NCI-H524 (cell line): ENCODE measurements around the gene FNDC1.
A peak's percentile ranks its signal among the peaks of the same experiment; 100 is the strongest.
"Not testable (repeated sequence)": the region's sequence is repeated elsewhere in the genome, so short reads cannot be mapped to it uniquely, and the experiment has no call there.

Source experiments
- DNase-seq, 2 experiments: peaks; one replicate each; lab custom pipeline; 2025; lab: John Stamatoyannopoulos, UW

The FNDC1 gene

DNA sequence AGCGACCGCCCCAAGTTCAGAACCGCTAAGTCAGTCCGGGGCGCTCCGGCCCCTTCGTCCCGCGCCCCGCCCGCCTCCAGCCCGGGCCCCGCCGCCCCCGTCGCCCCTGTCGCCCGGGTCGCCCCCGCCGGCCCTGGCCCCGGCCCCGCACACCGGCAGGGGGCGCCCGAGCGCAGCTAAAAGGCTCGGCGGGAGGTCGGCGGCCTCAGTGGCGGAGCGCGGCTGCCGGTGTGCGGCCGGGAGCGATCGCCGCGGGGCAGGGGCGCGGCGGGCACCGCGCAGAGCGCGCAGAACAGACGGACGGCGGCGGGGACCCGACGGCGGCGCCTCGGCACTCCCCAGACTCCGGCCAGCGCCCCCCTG is at the start of gene FNDC1:
Gene FNDC1, plus strand, starts transcription at position 208 of the 363 bp plus-strand sequence. CDS start 197 bp downstream, outside the sequence.
- DNase-seq = peak; percentile 16 to 61

DNA sequence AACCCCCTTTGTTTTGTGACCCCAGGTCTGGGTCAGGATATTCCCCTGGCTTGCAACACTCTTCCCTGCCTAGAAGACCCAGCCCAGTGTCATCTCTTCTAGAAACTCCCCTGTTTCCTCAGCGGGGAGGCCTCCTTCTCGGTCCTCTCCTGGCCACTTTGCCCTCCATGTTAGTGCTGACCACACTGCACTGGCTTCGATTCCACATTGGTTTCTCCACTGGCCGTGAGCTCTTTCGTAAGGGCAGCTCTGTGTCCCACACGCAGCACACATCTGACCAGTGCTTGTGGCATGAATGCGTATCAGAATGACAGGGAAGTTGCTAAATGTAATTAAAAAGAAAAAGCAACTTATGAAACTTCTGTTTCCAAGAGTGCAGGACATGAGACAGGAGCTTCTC is 49.4 kb upstream of the FNDC1 start:
- no peak for DNase-seq

- peak in 1 of 2 experiments; percentile 44 for DNase-seq
Measured at GRCh38 chr6:159121486-159121885, 47.7 kb upstream of the FNDC1 start.

GRCh38 chr6:159122453-159122852 is 46.7 kb upstream of the FNDC1 start:
- no peak for DNase-seq

DNA sequence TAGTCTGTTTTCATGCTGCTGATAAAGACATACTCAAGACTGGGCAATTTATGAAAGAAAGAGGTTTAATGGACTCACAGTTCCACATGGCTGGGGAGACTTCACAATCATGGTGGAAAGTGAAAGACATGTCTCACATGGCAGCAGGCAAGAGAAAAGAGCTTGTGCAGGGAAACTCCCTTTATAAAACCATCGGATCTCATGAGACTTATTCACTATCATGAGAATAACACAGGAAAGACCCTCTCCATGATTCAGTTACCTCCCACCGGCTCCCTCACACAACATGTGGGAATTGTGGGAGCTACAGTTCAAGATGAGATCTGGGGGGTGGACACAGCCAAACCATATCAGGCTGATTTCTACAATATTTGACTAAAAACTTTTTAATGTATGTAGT is 45.4 kb upstream of the FNDC1 start:
- not testable (repeated sequence) for DNase-seq

DNA sequence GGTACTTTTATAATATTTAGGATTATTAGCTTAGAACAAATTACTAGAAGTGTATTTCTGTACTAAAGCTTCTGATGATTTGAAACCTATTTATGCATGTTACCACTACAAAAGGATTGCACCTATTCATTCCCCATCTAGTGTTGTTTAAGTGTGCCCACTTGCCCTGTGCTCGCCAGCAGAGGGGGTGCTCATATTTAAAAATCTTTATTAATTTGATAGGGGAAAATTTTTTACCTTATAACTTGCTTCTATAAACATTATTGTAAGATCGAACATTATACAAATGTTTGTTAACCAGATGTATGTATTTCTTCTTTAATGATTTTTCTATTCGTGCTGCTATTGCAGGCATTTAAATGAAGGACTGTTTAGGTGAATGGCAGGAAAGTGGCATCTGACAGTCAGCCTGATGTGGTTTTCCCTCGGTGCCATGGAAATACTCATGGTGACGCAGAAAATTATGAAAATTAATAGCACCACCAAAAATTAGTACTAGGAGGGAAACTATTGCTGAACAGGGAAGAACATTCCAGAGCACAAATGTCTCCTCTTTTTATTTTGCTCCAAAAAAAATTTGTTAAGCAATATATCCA is 44.1 kb upstream of the FNDC1 start:
- DNase-seq = peak in 1 of 2 experiments; percentile 29

DNA sequence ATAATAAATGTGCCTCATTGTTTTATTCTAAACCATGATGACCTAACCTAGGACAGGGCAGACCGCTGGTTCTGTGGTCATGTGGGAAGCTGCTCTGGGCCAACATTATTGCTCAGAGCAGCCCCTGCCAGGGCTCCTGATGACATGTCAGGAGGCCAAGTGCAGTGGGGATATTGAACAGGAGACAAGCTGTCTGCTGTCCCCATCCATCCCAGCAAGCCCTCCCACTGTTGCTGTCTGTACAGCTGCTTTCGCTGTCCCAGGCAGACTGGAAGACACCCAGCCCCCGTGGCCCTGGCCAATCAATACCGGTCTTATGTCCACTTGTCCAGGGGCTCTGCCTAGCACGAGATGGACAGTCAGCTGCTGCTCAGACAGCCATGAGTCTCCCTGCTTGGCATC is 43.2 kb upstream of the FNDC1 start:
- DNase-seq = peak in 1 of 2 experiments; percentile 15

DNA sequence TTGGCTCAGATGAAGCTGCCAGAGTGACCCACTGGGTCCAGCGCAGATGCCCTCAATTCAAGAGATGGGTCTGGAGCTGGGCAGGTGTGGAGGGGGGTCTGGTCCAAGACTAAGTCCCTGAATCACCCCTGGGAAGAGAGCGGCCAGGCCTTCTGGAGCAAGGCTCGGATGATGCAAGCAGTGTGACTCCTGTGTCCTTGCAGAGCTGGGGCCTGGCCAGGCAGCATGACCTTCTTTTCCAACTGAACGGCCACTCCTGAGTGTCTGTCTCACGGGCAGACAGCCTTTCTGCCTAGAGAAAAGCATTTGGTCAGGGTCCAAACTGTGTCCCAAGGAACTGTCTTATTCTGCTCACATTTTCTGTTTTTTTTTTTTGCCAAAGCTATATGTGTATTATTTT is 42.6 kb upstream of the FNDC1 start:
- no peak for DNase-seq

GRCh38 chr6:159127701-159128100 is 41.5 kb upstream of the FNDC1 start:
- no peak for DNase-seq

DNA sequence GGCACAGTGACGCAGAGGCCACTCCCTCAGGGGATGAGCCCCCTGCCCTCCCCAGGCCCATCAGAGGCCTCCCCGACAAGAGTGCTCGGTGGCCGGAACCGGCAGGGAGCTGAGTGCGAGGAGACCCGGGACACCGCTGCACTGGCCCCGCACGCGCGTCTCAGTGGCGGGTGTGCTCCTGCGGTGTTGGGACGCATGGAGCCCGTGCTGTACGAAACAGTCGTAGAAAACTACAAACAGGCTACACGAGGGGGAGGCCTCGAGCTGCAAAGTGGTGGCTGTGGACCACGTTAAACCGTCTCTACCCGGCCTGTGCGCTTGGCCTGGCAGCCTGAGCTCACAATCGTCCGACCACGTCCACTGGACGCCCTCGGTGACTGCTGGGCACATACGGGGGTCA is 40.2 kb upstream of the FNDC1 start:
- no peak for DNase-seq

GRCh38 chr6:159130846-159131245 is 38.4 kb upstream of the FNDC1 start:
- DNase-seq = no peak

DNA sequence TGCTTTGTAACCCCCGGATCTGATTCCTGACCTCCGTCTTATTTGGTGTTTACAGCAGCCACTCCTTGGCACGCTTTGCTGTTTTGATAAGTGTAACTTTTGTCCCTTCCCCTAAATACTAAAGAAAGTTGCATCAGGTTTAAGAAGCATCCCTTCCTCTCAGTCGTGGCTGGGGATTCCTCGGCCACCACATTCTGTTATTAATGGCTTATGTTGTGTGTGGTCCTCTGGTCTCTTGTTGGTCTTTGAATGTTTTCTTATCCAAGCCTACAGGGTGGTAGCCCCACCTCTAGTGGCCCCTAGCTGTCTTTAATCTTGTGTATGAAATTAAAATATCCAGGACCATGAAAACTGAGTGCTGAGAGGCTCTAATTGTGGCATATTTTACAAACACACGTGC is 37.5 kb upstream of the FNDC1 start:
- DNase-seq = no peak

- DNase-seq = no peak
Measured at GRCh38 chr6:159132664-159133063, 36.5 kb upstream of the FNDC1 start.

DNA sequence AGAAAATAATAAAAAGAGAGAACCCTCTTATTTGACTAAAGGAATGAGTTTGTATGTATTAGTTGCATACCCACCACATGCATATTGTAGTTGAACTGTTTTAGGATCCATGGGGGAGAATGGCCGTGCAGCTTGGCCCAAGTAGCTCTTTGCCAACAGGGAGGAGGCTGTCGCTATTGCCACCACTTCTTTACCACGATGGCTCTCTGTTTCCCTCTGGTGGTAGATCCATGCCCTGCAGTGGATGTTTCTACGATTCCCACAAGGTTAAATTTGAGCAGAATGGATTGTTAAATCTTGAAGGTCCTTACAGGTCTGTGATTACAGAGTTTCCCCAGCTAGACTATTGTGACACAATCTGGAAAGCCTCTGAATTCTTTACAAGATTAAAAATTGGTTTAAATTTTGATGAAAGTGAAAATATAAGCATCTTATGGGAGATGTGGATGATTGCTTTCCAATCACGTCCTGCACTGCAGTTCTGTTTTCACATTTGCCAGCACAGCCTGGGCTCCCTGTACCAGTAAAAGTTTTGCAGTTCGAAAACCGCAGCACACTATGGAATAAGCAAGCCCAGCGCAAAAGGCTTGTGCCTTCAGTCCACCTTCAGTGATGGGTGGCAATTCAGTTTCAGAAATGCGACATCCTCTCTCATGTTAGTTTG is 34.4 kb upstream of the FNDC1 start:
- DNase-seq = peak; percentile 75 to 83

- DNase-seq = no peak
Measured at GRCh38 chr6:159137676-159138075, 31.5 kb upstream of the FNDC1 start.

- DNase-seq = no peak
Measured at GRCh38 chr6:159142531-159142930, 26.7 kb upstream of the FNDC1 start.

- no peak for DNase-seq
Measured at GRCh38 chr6:159148641-159149040, 20.6 kb upstream of the FNDC1 start.

GRCh38 chr6:159149641-159150040 is 19.6 kb upstream of the FNDC1 start:
- no peak for DNase-seq

DNA sequence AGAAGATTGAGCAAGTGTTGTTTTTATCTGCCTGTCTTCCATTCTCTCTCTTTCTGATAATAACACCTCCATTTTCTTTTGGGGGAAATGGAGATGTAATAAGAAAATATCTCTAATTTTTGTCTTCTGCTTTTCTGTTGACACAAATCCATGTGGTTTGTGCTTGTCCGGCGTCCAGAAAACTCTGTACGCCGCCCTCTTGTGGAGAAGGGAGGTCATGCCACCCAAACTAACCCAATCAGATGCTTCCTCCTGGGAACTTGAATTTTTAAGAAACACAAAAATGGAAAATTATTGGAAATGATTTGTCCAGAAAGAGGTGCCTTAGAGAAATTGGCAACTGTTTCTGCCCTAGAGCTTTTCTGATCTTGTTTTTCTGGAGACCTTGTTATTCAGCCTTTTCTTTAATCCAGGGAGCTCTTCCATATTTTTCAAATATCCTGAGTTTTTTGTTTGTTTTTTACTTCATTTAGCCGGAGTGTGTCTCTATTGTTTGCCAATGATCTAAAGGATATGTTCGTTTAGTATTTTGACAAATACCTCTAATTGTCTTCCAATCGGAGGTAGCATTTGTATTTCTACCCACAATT is 17.8 kb upstream of the FNDC1 start:
- peak; percentile 26 to 53 for DNase-seq

GRCh38 chr6:159152041-159152440 is 17.2 kb upstream of the FNDC1 start:
- DNase-seq = no peak

DNA sequence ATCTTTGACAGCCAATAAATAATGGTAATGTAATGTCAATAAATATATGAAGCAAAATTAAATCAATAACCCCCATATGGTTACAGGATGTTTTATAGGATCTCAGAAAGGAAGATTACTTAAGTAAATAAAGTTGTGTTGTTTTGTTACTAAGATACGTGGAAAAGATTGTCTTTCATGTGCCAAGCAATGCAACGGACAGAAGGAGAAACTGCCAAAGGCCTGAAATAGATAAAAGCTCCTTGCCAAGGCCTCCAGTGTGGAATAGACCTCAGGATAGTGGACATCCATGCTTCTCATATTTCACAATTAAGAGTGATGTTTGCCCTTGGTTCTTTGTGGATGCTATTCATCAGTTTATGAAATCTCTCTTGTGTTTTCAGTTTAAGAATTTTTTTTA is 16.4 kb upstream of the FNDC1 start:
- DNase-seq = no peak

DNA sequence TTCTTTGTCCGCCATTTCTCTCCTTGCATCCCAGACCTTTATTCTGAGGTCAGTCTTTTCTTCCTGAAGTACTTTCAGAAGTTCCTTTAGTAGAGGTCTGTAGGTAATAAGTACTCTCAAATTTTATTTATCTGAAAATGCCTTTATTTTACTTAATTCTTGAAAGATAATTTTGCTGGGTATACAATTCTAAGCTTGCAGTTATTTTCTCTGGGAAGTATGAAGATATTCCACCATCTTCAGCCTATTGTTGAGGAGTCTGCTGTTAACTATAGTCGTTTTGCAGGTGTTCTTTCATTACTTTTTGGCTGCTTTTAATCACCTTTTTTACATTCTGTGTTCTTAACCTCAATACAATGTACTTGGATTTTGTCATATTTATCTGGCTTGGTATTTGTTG is 13.5 kb upstream of the FNDC1 start:
- no peak for DNase-seq

DNA sequence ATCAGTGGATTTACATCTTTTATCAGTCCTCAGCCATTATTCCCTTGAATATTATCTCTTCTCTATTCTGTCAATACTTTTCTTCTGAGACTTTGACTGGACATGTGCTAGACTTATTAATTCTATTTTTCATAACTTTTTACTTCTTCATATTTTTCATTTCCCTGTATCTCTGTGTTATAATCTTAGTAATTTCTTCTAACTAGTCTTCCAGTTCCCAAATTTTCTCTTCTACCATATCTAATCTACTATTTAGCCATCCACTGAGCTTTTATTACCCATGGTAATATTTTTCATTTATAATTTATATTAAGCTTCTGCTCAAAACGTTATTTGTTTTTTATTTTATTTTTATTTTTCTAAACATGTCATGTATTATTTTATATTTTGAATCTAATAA is 13.1 kb upstream of the FNDC1 start:
- no peak for DNase-seq

- DNase-seq = no peak
Measured at GRCh38 chr6:159157431-159157830, 11.8 kb upstream of the FNDC1 start.
